GM12865 (cell line): ENCODE measurements around the gene ADAMTS6.
"Not testable (repeated sequence)": the region's sequence is repeated elsewhere in the genome, so short reads cannot be mapped to it uniquely, and the experiment has no call there.

Source experiments
- DNase-seq: peaks from one replicate; pipeline ENCODE4 v3.0.0; 2010; ENCODE audit warnings: low read depth
- H3K4me3 ChIP-seq: 2 replicates; pipeline ENCODE4 v1.5.1; 2011; ENCODE audit warnings: mild to moderate bottlenecking, low read depth, low read length, control low read depth
- TF ChIP-seq, protein P1 (sequence below): IDR thresholded peaks from 2 replicates; pipeline ENCODE4 v1.5.1; 2011; ENCODE audit warnings: low read length, control low read depth, low read depth, inconsistent platforms; ENCODE audit not compliant: insufficient read depth; ENCODE audit errors: missing control alignments

The ADAMTS6 gene

DNA sequence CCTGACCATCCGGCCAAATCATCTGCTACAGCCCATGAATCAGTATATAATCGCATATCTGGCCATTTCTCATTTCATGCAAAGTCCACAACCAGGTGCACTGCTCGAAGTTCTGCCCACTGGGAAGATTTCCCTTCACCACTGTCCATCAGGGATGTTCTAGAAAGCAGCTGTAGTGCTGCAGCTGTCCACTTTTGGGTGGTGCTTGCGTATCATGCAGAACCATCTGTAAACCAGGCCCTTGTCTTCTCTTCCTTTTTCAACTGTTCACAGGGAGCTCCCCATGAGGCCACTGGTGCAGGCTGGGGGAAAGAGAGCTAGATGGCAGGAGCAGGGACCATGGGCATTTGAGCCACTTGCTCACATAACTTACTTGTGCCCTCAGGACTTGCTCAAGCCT is 7.4 kb upstream of the ADAMTS6 start:
- TF ChIP-seq, protein P1, sequence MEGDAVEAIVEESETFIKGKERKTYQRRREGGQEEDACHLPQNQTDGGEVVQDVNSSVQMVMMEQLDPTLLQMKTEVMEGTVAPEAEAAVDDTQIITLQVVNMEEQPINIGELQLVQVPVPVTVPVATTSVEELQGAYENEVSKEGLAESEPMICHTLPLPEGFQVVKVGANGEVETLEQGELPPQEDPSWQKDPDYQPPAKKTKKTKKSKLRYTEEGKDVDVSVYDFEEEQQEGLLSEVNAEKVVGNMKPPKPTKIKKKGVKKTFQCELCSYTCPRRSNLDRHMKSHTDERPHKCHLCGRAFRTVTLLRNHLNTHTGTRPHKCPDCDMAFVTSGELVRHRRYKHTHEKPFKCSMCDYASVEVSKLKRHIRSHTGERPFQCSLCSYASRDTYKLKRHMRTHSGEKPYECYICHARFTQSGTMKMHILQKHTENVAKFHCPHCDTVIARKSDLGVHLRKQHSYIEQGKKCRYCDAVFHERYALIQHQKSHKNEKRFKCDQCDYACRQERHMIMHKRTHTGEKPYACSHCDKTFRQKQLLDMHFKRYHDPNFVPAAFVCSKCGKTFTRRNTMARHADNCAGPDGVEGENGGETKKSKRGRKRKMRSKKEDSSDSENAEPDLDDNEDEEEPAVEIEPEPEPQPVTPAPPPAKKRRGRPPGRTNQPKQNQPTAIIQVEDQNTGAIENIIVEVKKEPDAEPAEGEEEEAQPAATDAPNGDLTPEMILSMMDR, result no peak
- no peak overlapping the region for H3K4me3 ChIP-seq
- DNase-seq, result no peak

DNA sequence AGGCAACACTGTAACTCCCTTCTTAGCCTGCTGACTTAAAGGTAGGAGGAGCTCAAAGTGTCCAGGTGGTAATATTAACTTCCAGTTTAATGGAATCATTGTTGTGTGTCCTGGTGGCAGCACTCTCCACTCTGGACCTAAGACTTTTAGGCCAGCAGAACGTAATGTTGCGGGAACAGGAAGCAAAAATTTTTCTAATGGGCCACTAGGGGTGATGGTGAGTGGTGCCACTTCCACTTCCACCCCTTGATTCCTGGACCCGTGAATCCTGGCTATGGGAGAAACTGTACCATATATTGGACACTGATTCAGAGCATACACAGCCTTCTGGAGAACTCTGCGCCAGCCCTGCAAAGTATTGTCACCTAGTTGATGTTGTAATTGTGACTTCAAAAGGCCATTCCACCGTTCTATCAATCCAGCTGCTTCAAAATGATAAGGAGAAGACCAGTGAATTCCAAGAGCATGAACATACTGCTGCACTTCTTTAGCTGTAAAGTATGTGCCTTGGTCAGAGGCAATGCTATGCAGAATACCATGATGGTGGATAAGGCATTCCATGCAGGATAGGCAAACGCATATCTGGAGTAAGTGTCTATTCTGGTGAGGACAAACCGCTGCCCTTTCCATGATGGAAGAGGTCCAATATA is 6.4 kb upstream of the ADAMTS6 start:
- DNase-seq, H3K4me3 ChIP-seq: not testable (repeated sequence)
- TF ChIP-seq, protein P1, result peak; percentile 16

DNA sequence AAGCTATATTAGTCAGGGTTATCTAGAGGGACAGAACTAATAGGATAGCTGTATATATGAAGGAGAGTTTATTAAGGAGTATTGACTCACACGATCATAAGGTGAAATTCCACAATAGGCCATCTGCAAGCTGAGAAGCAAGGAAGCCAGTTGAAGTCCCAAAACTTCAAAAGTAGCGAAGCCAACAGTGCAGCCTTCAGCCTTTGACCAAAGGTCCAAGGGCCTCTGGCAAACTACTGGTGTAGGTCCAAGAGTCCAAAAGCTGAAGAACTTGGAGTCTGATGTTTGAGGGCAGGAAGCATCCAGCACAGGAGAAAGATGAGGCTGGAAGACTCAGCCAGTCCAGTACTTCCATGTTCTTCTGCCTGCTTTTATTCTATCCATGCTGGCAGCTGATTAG is 5.1 kb upstream of the ADAMTS6 start:
- not testable (repeated sequence) for H3K4me3 ChIP-seq, DNase-seq

DNA sequence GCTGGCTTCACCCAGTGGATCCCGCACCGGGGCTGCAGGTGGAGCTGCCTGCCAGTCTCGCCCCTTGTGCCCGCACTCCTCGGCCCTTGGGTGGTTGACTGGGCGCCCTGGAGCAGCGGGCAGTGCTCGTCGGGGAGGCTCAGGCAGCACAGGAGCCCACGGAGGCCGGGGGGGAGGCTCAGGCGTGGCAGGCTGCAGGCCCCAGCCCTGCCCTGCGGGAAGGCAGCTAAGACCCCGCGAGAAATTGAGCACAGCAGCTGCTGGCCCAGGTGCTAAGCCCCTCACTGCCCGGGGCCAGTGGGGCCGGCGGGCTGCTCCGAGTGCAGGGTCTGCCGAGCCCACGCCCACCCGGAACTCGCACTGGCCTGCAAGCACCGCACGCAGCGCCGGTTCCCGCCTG is 3.7 kb upstream of the ADAMTS6 start:
- TF ChIP-seq, protein P1, result no peak
- H3K4me3 ChIP-seq, result no peak overlapping the region
- DNase-seq, result no peak

DNA sequence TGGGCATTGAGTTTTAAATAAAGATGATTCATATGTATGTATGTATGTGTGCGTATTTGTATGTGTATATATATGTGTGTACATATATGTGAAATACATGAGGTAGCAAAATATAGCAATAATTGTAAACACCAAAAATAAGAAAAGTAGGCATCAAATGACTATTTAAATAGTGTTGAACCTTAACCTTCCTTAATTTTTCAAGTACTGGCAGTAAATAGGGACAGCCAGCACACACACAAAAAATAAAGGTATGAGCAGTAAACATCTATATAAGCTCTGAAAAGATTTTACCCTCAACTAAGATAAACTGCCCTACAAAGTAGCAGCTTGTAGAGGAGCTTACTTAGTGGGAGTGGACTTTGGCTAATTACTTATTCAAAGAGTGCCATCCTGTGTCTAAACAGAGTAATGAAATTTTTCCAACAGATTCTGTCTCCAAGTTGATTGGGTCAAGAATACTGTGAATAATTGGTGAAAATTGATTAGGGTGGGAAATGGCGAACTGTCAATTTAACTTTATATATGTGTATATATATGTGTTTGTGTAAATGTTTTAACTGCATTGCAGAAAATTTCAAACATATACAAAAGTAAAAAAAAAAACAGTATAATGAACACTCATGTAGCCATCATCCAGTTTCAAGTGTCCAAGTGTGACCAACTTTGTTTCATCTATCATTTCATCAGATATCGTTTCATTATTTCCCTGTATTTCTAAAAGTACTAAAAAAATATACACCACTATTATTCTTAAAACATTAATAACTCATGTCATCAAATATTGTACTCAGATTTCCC is 2.0 kb upstream of the ADAMTS6 start:
- TF ChIP-seq, protein P1, result peak; percentile 35
- H3K4me3 ChIP-seq, result peak overlapping the region; percentile 92
- peak; percentile 66 for DNase-seq

DNA sequence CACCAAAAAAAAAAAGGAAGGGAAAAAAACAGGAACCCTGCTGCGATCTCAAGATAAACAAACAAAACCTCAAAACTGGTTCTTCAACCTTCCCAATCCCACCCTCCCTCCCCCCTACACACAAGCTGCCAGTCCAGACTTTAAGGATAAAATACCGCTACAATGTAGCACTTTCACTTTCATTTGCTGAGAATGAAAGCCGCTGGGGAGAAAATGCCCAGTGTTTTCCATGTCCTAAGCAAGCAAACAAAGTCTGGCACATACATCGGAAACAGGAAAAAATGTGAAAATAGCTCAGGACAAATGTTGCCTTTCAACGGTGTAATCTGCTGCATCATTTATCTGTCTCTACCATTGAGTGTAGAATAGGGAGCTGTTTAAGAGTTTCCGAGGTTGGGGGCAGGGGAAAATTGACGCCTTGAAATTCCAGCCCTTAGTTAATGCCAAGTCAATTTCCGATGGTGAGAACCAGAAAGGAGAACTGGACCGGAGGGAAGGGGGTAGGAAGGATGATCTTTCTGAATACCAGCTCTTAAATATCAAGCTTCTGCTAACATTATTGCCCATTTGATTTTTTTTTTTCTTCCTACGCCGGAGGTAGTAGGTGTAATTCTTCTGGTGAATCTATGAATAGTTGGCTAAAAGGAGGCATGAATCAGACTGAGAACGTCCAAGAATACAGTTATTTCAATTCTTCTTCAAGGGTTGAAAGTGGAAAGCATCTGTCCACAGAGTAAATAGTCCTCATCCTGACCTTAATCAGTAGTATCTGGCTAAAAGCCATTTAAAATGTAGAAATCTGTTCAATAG is 1.2 kb upstream of the ADAMTS6 start:
- H3K4me3 ChIP-seq, result peak overlapping the region; percentile 92
- peak; percentile 23 for DNase-seq
- TF ChIP-seq, protein P1, result no peak

DNA sequence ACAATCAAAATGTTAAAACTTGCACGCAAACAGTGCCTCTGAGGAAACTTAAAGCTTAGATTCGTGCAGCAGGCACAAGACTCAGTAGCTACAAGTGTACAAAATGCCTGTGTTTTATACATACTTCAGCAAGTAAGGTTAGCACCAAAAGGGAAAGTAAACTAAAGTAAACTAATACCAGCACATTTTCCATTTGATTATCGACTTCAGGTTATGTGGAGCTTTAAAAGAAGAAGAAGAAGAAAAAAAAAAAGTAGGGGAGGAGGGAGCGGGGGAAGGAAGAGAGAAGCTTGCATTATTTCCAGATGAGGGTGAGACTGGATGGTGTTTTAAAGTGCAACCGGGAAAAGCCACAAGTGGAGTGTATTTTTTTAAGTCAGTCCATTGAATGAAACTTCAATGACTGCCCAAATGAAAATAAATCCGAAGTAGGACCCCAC is 596 bp upstream of the ADAMTS6 start:
- peak; percentile 7 for DNase-seq
- H3K4me3 ChIP-seq, result peak overlapping the region; percentile 92
- TF ChIP-seq, protein P1, result no peak
